DND-41 (cell line): ENCODE data around the gene CD2AP.

ENCODE experiments used
- ATAC-seq: fragments of 200-7000 bp; cut with Tn5 transposase; 3 replicates; pipeline ENCODE4 v1.9.1; 2021; ENCODE audit warnings: low read depth; ENCODE audit not compliant: insufficient read depth
- DNase-seq: peaks from one replicate; pipeline ENCODE4 v3.0.0-alpha.2; 2020
- H2AFZ ChIP-seq: 2 replicates; pipeline ENCODE4 v1.6.0; 2012; ENCODE audit warnings: low read depth, low read length
- H3K27ac ChIP-seq: 2 replicates; pipeline ENCODE4 v1.5.1; 2012; ENCODE audit warnings: low read length, inconsistent platforms
- H3K27me3 ChIP-seq: fragments of 200-600 bp; sonication (generic); 2 replicates; pipeline ENCODE4 v1.6.0; 2012; ENCODE audit warnings: low read length, mild to moderate bottlenecking, inconsistent platforms; ENCODE audit not compliant: insufficient read depth, poor library complexity
- H3K36me3 ChIP-seq: 2 replicates; pipeline ENCODE4 v1.5.1; 2012; ENCODE audit warnings: low read length, inconsistent platforms; ENCODE audit not compliant: insufficient read depth
- H3K4me1 ChIP-seq: 2 replicates; pipeline ENCODE4 v1.5.1; 2012; ENCODE audit warnings: mild to moderate bottlenecking, low read length; ENCODE audit not compliant: insufficient read depth
- H3K4me2 ChIP-seq: 2 replicates; pipeline ENCODE4 v1.6.0; 2012; ENCODE audit warnings: mild to moderate bottlenecking, moderate library complexity, low read length, inconsistent platforms; ENCODE audit not compliant: insufficient read depth
- H3K4me3 ChIP-seq, 2 experiments: fragments of 200-600 bp in 1 of 2; shearing (Covaris generic) in 1 of 2; 2 replicates each; pipeline ENCODE4 v1.5.1; 2012 to 2016; ENCODE audit warnings: inconsistent platforms in 2 of 2, low read length in 2 of 2, mild to moderate bottlenecking in 2 of 2, low read depth in 1 of 2, moderate library complexity in 1 of 2
- H3K79me2 ChIP-seq: 2 replicates; pipeline ENCODE4 v1.6.0; 2012; ENCODE audit warnings: low read length, inconsistent platforms; ENCODE audit not compliant: insufficient read depth
- H3K9ac ChIP-seq: 2 replicates; pipeline ENCODE4 v1.6.0; 2012; ENCODE audit warnings: low read depth, mild to moderate bottlenecking, inconsistent platforms, low read length, moderate library complexity
- H3K9me3 ChIP-seq: 2 replicates; pipeline ENCODE4 v1.5.1; 2012; ENCODE audit warnings: low read length, moderate library complexity, mild to moderate bottlenecking, inconsistent platforms; ENCODE audit not compliant: insufficient read depth, severe bottlenecking
- H4K20me1 ChIP-seq: 2 replicates; pipeline ENCODE4 v1.6.0; 2012; ENCODE audit warnings: low read length; ENCODE audit not compliant: insufficient read depth
- EZH2 ChIP-seq: IDR thresholded peaks from 3 replicates; pipeline ENCODE4 v1.6.1; 2012; ENCODE audit warnings: borderline replicate concordance, low read depth, mild to moderate bottlenecking, moderate library complexity, low read length, inconsistent platforms; ENCODE audit not compliant: severe bottlenecking
- TF ChIP-seq, protein P1 (sequence below): IDR thresholded peaks from 2 replicates; pipeline ENCODE4 v1.5.1; 2012; ENCODE audit warnings: borderline replicate concordance, low read length, moderate library complexity, mild to moderate bottlenecking; ENCODE audit not compliant: poor library complexity, severe bottlenecking; ENCODE audit errors: extremely low read depth

CD2AP gene

GRCh38 chr6:47628448-47629272, 151.1 kb downstream of the CD2AP start:
- no peaks in the 10 kb centered on the region for H4K20me1 ChIP-seq
- no peaks in the 10 kb centered on the region for H3K36me3 ChIP-seq
- H3K27ac ChIP-seq = no peak overlapping the region
- no peak for TF ChIP-seq EZH2
- TF ChIP-seq, protein P1, sequence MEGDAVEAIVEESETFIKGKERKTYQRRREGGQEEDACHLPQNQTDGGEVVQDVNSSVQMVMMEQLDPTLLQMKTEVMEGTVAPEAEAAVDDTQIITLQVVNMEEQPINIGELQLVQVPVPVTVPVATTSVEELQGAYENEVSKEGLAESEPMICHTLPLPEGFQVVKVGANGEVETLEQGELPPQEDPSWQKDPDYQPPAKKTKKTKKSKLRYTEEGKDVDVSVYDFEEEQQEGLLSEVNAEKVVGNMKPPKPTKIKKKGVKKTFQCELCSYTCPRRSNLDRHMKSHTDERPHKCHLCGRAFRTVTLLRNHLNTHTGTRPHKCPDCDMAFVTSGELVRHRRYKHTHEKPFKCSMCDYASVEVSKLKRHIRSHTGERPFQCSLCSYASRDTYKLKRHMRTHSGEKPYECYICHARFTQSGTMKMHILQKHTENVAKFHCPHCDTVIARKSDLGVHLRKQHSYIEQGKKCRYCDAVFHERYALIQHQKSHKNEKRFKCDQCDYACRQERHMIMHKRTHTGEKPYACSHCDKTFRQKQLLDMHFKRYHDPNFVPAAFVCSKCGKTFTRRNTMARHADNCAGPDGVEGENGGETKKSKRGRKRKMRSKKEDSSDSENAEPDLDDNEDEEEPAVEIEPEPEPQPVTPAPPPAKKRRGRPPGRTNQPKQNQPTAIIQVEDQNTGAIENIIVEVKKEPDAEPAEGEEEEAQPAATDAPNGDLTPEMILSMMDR = no peak
- DNase-seq (no peak), ATAC-seq (no peak)
- no peak overlapping the region for H2AFZ ChIP-seq
- no peak overlapping the region for H3K4me3 ChIP-seq
- H3K4me2 ChIP-seq = no peak overlapping the region
- H3K4me1 ChIP-seq = 0 out of 2 replicates have a peak, but pooled peaks cover 5% of the 10 kb centered on the region
- no peaks in the 10 kb centered on the region for H3K79me2 ChIP-seq
- no peaks in the 10 kb centered on the region for H3K9me3 ChIP-seq
- no peaks in the 10 kb centered on the region for H3K27me3 ChIP-seq
- H3K9ac ChIP-seq = no peak overlapping the region

- Histone ChIP-seq H3K27ac (no peak overlapping the region), H3K4me1 (0 out of 2 replicates have a peak, but pooled peaks cover 5% of the 10 kb centered on the region), H3K36me3 (no peaks in the 10 kb centered on the region), H3K79me2 (no peaks in the 10 kb centered on the region), H3K27me3 (no peaks in the 10 kb centered on the region), H3K9me3 (no peaks in the 10 kb centered on the region), H4K20me1 (no peaks in the 10 kb centered on the region), H3K4me3 (no peak overlapping the region), H2AFZ (no peak overlapping the region), H3K9ac (no peak overlapping the region), H3K4me2 (no peak overlapping the region)
- TF ChIP-seq, protein P1 = no peak
- TF ChIP-seq EZH2 = no peak
- DNase-seq (no peak), ATAC-seq (no peak)
These were observed 152.4 kb downstream of the CD2AP start for GRCh38 chr6:47629954-47630353.

GRCh38 chr6:47630587-47630986, 153.0 kb downstream of the CD2AP start:
- Histone ChIP-seq H3K9me3 (no peaks in the 10 kb centered on the region), H3K4me1 (0 out of 2 replicates have a peak, but pooled peaks cover 5% of the 10 kb centered on the region), H3K79me2 (no peaks in the 10 kb centered on the region), H3K4me2 (no peak overlapping the region), H3K27me3 (no peaks in the 10 kb centered on the region), H3K36me3 (no peaks in the 10 kb centered on the region), H4K20me1 (no peaks in the 10 kb centered on the region), H2AFZ (no peak overlapping the region), H3K4me3 (no peak overlapping the region), H3K27ac (no peak overlapping the region), H3K9ac (no peak overlapping the region)
- TF ChIP-seq, protein P1 = no peak
- no peak for TF ChIP-seq EZH2
- ATAC-seq = no peak
- DNase-seq = no peak
